ENCODE measurements around the gene SMG6.

GRCh38 chr17:2074919-2075318, 228.7 kb downstream of the SMG6 start:
- TF ChIP-seq CEBPB (IDR thresholded peaks at IDR 0.05) (no peak), EP300 (IDR thresholded peaks at IDR 0.05; ENCODE audit: borderline replicate concordance) (no peak), CREB1 (IDR thresholded peaks at IDR 0.05; ENCODE audit: low read depth) (no peak), NFIC (IDR thresholded peaks at IDR 0.05) (no peak), RAD21 (IDR thresholded peaks at IDR 0.05; ENCODE audit: low read depth) (no peak), TAF1 (IDR thresholded peaks at IDR 0.05; ENCODE audit: low read depth) (no peak), MAX (IDR thresholded peaks at IDR 0.05) (no peak), ZBTB7A (IDR thresholded peaks at IDR 0.05; ENCODE audit: low read depth) (no peak), REST (IDR thresholded peaks at IDR 0.05; ENCODE audit: low read depth) (no peak), YY1 (IDR thresholded peaks at IDR 0.05; ENCODE audit: low read depth) (no peak), EGR1 (IDR thresholded peaks at IDR 0.05) (no peak), TCF12 (IDR thresholded peaks at IDR 0.05; ENCODE audit: low read depth) (no peak)
- TF ChIP-seq, protein P1, sequence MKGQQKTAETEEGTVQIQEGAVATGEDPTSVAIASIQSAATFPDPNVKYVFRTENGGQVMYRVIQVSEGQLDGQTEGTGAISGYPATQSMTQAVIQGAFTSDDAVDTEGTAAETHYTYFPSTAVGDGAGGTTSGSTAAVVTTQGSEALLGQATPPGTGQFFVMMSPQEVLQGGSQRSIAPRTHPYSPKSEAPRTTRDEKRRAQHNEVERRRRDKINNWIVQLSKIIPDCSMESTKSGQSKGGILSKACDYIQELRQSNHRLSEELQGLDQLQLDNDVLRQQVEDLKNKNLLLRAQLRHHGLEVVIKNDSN (IDR thresholded peaks at IDR 0.05), result no peak

Measured in Ishikawa (cell line).